ENCODE data around the gene HS6ST3.

HS6ST3 gene

DNA sequence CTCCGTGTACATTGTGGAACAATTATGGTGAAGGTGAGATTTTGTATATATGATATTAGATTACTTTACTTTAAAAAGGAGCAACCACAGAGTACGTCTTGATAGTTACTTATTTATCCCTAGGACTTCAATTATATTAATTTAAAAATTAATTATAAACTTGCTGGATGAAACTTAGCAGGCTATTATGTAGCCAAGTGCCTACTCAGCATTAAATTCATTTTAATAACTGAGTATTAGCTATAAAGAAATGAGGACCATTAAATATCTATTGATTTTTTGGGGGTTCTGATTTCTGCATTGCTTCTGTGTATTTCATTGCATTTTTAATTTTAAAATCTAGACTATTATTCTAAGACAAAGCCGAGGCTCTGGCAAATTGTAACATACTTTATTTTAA lies 109.4 kb downstream of the HS6ST3 start:
- DNase-seq (ENCODE audit: low spot score) = no peak

GRCh38 chr13:96200810-96201209 lies 110.9 kb downstream of the HS6ST3 start:
- no peak for DNase-seq (ENCODE audit: low spot score)

DNA sequence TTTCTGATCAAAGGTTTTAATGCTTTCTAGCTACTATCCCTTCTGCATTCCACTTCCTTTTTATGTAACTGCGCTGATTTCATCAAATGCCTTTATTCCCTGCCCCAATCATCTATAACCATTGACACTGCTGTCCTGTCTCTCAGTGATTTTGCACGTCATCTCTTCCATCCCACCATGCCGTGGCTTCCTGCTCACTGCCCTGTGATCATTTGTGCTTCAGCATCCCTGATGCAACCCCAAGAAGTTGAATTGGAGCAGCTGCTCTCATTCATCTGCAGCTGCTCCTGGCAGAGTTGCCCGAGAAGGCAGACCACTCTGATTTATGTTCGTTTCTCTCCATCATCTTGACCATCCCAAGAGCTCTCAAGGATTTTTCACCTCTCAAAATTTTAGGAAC lies 112.4 kb downstream of the HS6ST3 start:
- no peak for DNase-seq (ENCODE audit: low spot score)

GRCh38 chr13:96203471-96203870 lies 113.6 kb downstream of the HS6ST3 start:
- DNase-seq (ENCODE audit: low spot score) = no peak

- no peak for DNase-seq (ENCODE audit: low spot score)
These were observed 125.0 kb downstream of the HS6ST3 start for GRCh38 chr13:96214824-96215445.

GRCh38 chr13:96216543-96216942 lies 126.6 kb downstream of the HS6ST3 start:
- no peak for DNase-seq (ENCODE audit: low spot score)

- no peak for DNase-seq (ENCODE audit: low spot score)
These were observed 128.6 kb downstream of the HS6ST3 start for GRCh38 chr13:96218475-96218874.

GRCh38 chr13:96221471-96221870 lies 131.6 kb downstream of the HS6ST3 start:
- DNase-seq (ENCODE audit: low spot score) = no peak

DNA sequence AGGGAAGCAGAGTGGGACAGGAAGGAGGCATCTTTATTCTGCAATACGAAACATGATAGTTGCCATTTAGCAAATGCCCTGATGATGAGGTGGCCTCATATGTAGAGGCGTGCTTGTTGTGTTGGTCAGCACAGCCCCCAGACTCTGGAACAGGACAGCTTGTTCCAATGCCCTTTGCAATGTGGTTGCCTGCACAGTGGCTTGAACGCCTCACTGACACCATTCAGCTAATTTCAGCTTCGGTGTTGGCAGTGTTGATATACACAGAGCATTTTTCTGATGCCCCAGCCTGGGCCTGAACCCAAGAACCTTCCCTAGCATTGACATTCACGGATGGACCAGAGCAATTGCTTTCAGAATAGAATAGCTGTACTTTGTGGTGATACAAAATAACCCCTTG lies 133.3 kb downstream of the HS6ST3 start:
- DNase-seq (ENCODE audit: low spot score) = no peak

GRCh38 chr13:96229356-96229755 lies 139.4 kb downstream of the HS6ST3 start:
- no peak for DNase-seq (ENCODE audit: low spot score)

- DNase-seq (ENCODE audit: low spot score) = no peak
These were observed 148.3 kb downstream of the HS6ST3 start for GRCh38 chr13:96238241-96238640.

- DNase-seq (ENCODE audit: low spot score) = no peak
These were observed 149.0 kb downstream of the HS6ST3 start for GRCh38 chr13:96238861-96239260.

DNA sequence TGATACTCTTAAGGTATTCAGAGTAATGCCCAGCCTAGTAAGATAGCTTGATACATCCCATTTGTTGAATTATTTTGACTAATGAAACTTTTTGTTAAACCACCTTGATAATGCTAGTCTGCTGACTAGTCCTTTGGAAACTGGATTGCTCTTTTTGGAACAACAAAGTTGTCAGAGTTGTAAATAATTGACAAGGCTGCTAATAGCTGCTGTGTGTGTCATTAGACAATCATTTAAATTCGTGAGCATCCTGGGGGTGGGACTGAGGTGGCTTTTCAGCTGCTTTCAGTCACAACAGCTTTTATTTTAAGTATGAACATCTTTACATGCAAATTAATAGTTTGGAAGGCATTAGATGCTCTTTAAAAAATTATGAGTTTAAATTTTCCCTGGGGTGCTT lies 153.5 kb downstream of the HS6ST3 start:
- DNase-seq (ENCODE audit: low spot score) = no peak

DNA sequence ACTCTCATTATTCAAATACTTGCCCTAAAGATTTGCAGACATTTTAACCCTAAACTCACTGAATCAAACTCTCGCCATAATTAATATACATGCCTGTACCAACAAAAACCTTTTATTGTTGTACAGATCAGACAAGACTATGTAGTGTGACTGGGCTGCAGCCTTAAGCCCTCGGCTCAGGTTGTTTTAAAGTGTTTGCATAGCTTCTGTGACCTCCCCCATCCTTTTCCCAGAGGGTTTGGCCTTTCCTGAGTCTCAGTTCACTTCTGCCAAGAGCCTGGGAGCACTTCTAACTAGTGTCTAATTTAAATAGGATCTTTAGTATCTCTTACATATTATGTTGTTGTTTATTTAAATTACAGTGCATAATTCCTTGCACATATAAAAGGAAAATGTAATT lies 158.2 kb downstream of the HS6ST3 start:
- DNase-seq (ENCODE audit: low spot score) = no peak

- DNase-seq (ENCODE audit: low spot score) = no peak
These were observed 159.1 kb downstream of the HS6ST3 start for GRCh38 chr13:96248996-96249395.

GRCh38 chr13:96252903-96253302 lies 163.0 kb downstream of the HS6ST3 start:
- no peak for DNase-seq (ENCODE audit: low spot score)

- DNase-seq (ENCODE audit: low spot score) = no peak
These were observed 183.3 kb downstream of the HS6ST3 start for GRCh38 chr13:96273196-96273595.

- no peak for DNase-seq (ENCODE audit: low spot score)
These were observed 184.1 kb downstream of the HS6ST3 start for GRCh38 chr13:96274046-96274445.

DNA sequence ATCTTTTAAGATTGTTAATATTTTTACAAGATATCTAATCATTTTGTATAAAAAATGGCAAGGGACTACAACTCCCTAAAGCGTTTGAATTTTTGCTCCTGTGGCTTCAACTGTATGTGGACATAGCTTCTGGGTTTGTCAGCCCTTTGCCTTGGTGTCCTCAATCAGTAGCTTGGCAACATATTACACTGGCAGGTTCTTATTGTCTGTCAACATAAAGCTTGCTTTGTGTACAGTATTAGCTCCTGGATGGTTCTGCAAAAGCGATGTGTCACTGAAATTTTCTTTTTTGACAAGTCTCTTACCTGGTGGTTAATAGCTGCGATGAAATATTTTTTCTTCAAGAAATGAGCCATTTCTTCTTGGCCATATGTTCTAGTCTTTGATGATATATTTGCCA lies 190.0 kb downstream of the HS6ST3 start:
- DNase-seq (ENCODE audit: low spot score) = no peak

- DNase-seq (ENCODE audit: low spot score) = no peak
These were observed 195.1 kb downstream of the HS6ST3 start for GRCh38 chr13:96284971-96285370.

DNA sequence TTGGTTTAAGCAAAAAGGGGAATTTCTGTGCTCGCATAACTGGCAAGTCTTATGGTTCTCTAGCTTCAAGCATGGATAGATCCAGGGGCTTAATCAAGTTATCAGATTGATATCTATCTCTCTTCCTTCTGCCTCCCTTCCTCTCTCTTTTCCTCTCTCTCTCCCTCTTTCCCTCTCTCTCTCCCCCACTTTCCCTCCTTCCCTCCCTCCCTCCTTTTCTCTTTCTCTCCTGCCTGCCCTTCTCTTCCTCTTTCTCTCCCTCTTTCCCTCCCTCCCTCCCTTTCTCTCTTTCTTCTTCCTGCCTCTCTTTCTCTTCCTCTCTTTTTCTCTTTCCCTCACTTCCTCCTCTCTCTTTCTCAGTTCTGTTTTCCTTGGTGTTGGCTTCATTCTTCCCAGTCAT lies 195.8 kb downstream of the HS6ST3 start:
- no peak for DNase-seq (ENCODE audit: low spot score)

- DNase-seq (ENCODE audit: low spot score) = no peak
These were observed 205.3 kb downstream of the HS6ST3 start for GRCh38 chr13:96294930-96295881.

DNA sequence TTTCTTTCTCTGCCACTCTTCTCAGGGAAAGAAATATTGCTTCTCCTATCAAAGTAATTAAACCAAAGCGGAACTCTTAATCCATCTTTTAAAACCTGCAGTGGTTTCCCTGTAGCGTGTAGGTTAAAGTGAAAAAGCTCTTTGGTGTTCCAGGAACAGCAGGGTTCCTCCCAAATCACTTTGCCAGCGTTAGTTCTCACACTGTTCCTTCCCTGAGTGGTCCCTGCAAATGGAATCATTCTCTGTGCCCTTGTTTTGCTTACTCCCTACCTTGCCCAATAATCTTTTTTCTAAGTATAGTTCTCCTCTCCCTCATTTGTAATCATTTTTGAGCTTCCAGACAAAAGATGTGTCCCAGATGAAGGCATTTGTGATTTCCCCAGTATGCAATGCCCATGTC lies 207.5 kb downstream of the HS6ST3 start:
- no peak for DNase-seq (ENCODE audit: low spot score)

DNA sequence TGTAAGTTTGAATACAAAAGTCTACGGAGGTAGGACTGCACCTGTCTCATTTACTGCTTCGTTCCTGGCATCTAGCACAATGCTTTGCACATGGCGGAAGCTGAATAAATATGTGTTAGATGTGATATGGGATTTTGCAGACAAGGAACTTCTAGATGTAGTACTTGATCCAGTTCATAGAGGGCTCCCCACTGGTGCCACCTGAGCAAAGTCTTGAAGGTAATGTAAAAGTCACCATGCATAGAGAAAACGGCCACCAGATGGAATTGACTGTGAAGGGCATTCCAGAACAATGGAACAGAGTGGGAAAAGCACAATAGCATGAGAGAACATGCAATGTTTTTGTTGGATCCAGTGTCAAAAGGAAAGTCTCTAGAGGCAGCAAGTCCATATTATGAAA lies 209.3 kb downstream of the HS6ST3 start:
- DNase-seq (ENCODE audit: low spot score) = no peak
